PC-3 (cell line): Measurements from ENCODE around the gene SH3PXD2B.

Experiments
- CTCF ChIP-seq: fragments of 300-600 bp; sonication (generic); conservative IDR thresholded peaks from 2 replicates; pipeline ENCODE4 v1.5.1; 2017; ENCODE audit warnings: antibody characterized with exemption, low read depth, mild to moderate bottlenecking, low read length
- EZH2 ChIP-seq: fragments of 300-600 bp; sonication (generic); IDR thresholded peaks from one replicate; pipeline ENCODE4 v1.6.1; 2017; ENCODE audit warnings: antibody characterized with exemption, mild to moderate bottlenecking, low read length; ENCODE audit not compliant: unreplicated experiment

DNA sequence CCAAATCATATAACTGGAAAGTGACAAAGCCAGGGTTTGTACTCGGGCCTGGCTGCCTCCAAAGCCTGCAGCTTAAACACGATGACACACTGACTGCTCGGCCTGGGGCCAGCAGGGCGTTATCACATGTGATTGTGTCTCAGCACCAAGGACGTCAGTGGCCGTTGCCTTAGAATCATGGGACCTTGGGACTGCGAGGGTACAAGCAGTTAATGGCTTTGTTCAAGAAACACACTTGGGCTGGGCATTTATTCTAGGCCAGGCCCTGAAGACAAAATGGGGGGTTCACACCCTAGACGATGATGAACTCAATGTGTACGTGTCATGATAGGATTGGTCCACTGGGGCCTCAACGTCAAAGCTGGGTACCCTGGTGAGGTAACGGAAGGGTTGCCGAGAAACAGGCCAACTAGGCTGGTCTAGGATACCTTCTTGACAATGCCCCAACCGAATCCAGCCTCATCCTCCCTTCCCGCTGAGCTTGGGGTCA is 13.0 kb downstream of the SH3PXD2B start:
- TF ChIP-seq CTCF (no peak), EZH2 (no peak)
